GM19025 (cell line): Measurements from ENCODE around the gene TLCD2.
"Not testable (repeated sequence)": the region's sequence is repeated elsewhere in the genome, so short reads cannot be mapped to it uniquely, and the experiment has no call there.

Source experiments
- ATAC-seq: cut with Tn5 transposase; IDR thresholded peaks from one replicate; pipeline ENCODE4 v1.9.1; 2021; ENCODE audit warnings: mild to moderate bottlenecking, low read depth, moderate library complexity; ENCODE audit not compliant: unreplicated experiment

Gene TLCD2

GRCh38 chr17:1695365-1695764 lies 14.8 kb downstream of the TLCD2 start:
- no peak for ATAC-seq

GRCh38 chr17:1693339-1693738 lies 16.8 kb downstream of the TLCD2 start:
- ATAC-seq: no peak

GRCh38 chr17:1690544-1691221 lies 19.5 kb downstream of the TLCD2 start:
- no peak for ATAC-seq

- ATAC-seq: not testable (repeated sequence)
Measured at GRCh38 chr17:1688405-1688804, 21.8 kb downstream of the TLCD2 start.

GRCh38 chr17:1686086-1686485 lies 24.1 kb downstream of the TLCD2 start:
- ATAC-seq: no peak

- ATAC-seq: peak; percentile 98
Measured at GRCh38 chr17:1684378-1685189, 25.6 kb downstream of the TLCD2 start, which contains the start of gene PRPF8. Gene PRPF8 (minus strand): TSS chr17:1684867. CDS start chr17:1684571, 296 bp downstream.

- no peak for ATAC-seq
Measured at GRCh38 chr17:1683459-1683858, 26.7 kb downstream of the TLCD2 start.

GRCh38 chr17:1676401-1676800 lies 33.8 kb downstream of the TLCD2 start:
- ATAC-seq: no peak

- ATAC-seq: no peak
Measured at GRCh38 chr17:1673041-1673785, 37.0 kb downstream of the TLCD2 start.

GRCh38 chr17:1663934-1664333 lies 46.2 kb downstream of the TLCD2 start:
- not testable (repeated sequence) for ATAC-seq

GRCh38 chr17:1661045-1661444 lies 49.1 kb downstream of the TLCD2 start:
- no peak for ATAC-seq

- no peak for ATAC-seq
Measured at GRCh38 chr17:1658100-1658499, 52.1 kb downstream of the TLCD2 start.

- no peak for ATAC-seq
Measured at GRCh38 chr17:1653735-1654134, 56.4 kb downstream of the TLCD2 start.

GRCh38 chr17:1652794-1653193 lies 57.4 kb downstream of the TLCD2 start:
- ATAC-seq: not testable (repeated sequence)
